Retinal pigment epithelial cell (primary cell): Measurements from ENCODE around the gene ZNF445.

Experiments
- DNase-seq: peaks from one replicate; pipeline ENCODE4 v3.0.0-alpha.2; 2010; ENCODE audit warnings: low read depth
- H3K4me3 ChIP-seq: 2 replicates; pipeline ENCODE4 v1.5.1; 2011; ENCODE audit warnings: mild to moderate bottlenecking, low read length, control low read depth, moderate library complexity
- TF ChIP-seq, protein P1 (sequence below): conservative IDR thresholded peaks from 2 replicates; pipeline ENCODE4 v1.5.1; 2011; ENCODE audit warnings: low read depth, low read length, control low read depth, inconsistent platforms

ZNF445 gene

DNA sequence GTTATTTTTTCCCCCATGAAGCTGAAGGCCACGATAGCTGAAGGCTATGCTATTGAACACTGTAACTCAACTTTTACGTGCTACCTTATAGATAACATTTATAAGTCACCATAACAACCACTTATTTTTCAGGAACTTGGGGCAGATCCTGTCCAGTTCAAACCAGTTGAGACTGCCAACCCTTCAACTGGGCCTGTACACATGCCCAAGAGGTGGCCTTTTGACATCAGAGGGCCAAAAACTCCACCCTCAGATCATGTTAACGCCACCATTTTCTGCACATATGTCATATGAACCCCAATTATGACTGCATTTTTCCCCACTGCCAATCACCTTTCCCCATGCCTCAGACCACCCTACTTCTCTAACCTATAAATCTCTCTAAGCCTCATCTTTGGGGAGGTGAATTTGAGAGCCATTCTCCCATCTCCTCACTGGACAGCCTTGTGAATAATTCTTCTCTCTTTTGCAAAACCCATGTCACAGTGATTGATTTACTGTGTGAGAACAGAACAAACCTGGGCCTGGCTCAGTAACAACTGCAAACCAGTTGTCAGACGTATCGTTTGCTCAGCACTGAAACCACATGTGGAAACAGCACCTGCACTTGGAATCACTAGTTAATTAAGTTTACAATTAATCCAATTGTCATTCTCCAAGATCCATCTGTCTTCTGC, 42.5 kb downstream of the ZNF445 start:
- no peak for DNase-seq
- no peak overlapping the region for H3K4me3 ChIP-seq
- TF ChIP-seq, protein P1, sequence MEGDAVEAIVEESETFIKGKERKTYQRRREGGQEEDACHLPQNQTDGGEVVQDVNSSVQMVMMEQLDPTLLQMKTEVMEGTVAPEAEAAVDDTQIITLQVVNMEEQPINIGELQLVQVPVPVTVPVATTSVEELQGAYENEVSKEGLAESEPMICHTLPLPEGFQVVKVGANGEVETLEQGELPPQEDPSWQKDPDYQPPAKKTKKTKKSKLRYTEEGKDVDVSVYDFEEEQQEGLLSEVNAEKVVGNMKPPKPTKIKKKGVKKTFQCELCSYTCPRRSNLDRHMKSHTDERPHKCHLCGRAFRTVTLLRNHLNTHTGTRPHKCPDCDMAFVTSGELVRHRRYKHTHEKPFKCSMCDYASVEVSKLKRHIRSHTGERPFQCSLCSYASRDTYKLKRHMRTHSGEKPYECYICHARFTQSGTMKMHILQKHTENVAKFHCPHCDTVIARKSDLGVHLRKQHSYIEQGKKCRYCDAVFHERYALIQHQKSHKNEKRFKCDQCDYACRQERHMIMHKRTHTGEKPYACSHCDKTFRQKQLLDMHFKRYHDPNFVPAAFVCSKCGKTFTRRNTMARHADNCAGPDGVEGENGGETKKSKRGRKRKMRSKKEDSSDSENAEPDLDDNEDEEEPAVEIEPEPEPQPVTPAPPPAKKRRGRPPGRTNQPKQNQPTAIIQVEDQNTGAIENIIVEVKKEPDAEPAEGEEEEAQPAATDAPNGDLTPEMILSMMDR: no peak

DNA sequence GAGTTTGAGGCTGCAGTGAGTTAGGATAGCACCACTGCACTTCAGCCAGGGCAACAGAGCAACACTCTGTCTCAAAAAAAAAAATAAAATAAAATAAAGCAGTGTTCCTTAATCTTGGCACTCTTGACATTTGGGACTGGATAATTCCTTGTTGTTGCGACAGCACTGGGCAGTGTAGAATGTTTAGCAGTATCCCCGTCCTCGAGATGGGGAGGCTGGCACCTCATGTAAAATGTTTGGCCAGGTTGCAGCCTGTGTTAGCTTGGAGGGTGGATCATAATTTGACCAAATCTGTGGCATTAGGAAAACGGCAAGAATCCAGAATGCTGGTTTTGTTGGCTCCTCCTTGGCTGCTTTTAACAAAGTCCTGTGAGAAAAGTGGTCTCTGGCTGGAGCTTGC, 47.0 kb downstream of the ZNF445 start:
- TF ChIP-seq, protein P1: no peak
- H3K4me3 ChIP-seq: no peak overlapping the region
- DNase-seq: no peak

DNA sequence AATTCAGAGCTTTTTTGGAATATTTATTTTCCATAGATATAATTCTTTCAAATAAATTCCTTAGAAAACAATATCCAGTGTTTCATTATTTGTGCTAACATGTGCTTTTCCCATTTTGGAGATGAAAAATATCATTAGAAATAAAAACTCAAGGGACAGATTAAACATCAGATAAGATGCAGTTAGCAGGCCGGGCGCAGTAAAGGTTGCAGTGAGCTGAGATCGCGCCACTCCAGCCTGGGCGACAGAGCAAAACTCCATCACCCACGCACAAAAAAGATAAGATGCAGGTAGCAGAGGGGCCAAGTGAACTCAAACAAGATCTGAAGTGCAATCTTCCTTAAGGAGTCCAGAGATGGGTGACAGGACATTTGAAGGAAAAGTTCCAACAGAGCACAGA, 48.0 kb downstream of the ZNF445 start:
- H3K4me3 ChIP-seq: no peak overlapping the region
- DNase-seq: no peak
- TF ChIP-seq, protein P1: no peak

DNA sequence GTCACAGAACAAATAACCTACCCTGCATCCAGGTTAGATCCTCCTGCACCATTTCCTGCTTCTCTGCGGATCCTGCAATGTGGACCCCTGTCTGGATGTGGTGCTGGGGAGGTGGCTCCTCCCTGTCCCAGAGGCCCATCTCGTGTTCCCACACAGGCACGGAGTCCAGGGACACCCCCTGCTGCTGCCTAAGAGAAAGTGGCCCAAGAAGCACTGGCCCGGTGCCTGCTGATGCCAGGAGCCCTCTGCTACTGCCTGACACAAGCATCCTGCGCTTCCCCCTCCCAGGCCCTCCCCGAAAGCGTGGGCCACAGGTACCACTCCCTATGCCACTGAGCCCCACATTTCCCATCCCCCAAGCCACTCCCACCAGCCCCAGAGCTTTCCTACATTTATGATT, 48.6 kb downstream of the ZNF445 start:
- DNase-seq: no peak
- H3K4me3 ChIP-seq: no peak overlapping the region
- TF ChIP-seq, protein P1: no peak

DNA sequence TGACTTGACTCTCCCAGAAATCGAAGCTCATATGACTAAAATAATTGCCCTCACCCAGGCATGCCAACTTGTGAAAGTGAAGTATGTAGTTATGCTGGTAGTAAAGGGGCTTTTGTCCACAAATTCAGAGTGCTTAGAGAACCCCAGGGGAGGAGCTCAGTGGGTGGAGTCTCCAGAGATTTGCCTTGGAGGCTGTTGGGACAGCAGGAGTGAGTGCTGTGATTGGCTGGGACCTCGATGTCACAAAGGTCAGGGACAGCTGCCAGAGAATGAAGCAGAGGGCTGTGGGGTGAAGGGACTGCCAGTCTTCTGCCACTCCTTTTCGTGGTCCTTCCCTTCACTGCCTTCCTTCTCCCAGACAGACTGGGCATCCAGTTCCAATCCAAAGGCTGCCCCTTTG, 49.8 kb downstream of the ZNF445 start:
- TF ChIP-seq, protein P1: no peak
- H3K4me3 ChIP-seq: no peak overlapping the region
- no peak for DNase-seq

DNA sequence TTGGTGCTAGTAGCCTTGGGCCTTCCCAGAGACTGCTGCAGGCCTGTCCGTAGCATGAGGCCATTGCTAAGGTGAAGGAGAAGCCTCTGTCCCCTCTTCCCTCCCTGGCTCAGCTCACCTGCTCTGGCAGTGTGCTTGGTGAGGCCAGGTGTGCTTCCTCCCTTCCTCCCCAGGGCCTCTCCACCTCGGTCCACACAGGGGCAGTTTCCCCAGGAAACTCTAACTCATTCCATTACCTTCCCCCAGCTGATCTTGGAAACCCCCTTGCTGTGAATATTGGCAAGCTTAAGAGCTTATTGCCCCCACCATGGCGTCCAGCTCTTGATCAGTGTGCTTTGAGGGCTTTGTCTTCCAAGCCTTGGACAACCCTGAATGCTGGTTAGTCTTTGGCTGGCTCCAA, 52.7 kb downstream of the ZNF445 start:
- no peak overlapping the region for H3K4me3 ChIP-seq
- TF ChIP-seq, protein P1: no peak
- DNase-seq: no peak

DNA sequence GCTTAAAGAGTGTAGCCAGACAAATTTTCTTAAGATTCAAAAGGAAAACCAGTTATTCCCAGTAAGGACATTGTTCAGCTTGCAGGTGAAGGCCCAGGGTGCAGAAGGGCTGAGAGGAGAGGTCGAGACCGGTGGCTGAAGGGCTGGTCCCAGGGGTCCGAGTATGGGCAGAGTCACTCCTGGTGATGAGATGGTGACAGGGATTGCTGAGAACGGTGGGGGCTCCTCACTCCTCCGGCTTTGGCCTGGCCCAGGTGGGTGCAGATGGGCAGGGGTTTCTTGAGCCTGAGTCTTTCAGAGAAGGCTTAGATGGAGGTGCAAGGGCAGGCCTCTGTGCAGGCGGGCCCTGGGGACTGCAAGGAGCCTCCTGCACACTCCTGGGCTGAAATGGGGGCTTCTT, 56.2 kb downstream of the ZNF445 start:
- TF ChIP-seq, protein P1: no peak
- DNase-seq: no peak
- H3K4me3 ChIP-seq: no peak overlapping the region
